Pancreas (tissue), 10 donors: Measurements from ENCODE around the gene PACSIN1. TPM values are rescaled to one million over a fixed set of nuclear protein-coding genes. Genes with fewer than 3 reads are reported as not detected.

Experiments used
- ATAC-seq, 4 donors: fragments of 200-7000 bp; cut with Tn5 transposase; one replicate each; pipeline versions ENCODE4 v1.8.0 to v1.9.1; 2020; ENCODE audit warnings: mild to moderate bottlenecking in 4 of 4, moderate library complexity in 4 of 4
- DNase-seq, 6 donors: peaks; one replicate each; pipeline ENCODE4 v3.0.0-alpha.2; 2020
- FAIRE-seq: peaks from 2 replicates; lab custom pipeline; 2012; peaks lifted over from hg19 to GRCh38; lab: Jason Lieb, UNC
- H3K27ac ChIP-seq, 4 donors: fragments of 200-600 bp; sonication (generic); 1 replicate in 3 of 4; 2 replicates in 1 of 4; pipeline versions ENCODE4 v1.5.0 to v1.8.0; 2020
- H3K27me3 ChIP-seq, 4 donors: fragments of 200-600 bp; one replicate each; pipeline ENCODE4 v1.8.0; 2021
- H3K36me3 ChIP-seq, 3 donors: fragments of 200-600 bp; sonication (generic) in 1 of 3; one replicate each; pipeline versions ENCODE4 v1.5.0 to v1.8.0; 2020 to 2021
- H3K4me1 ChIP-seq, 3 donors: fragments of 200-600 bp; one replicate each; pipeline ENCODE4 v1.8.0; 2021
- H3K4me3 ChIP-seq, 4 donors: fragments of 200-600 bp; sonication (generic) in 2 of 4; one replicate each; pipeline versions ENCODE4 v1.5.0 to v1.8.0; 2020 to 2021
- H3K9me3 ChIP-seq, 4 donors: fragments of 200-600 bp; one replicate each; pipeline ENCODE4 v1.8.0; 2021
- WGBS, 2 donors: extraction: QIAGEN DNeasy Blood & Tissue Kit; methylation state at CpG; one replicate each; pipeline ENCODE4 v1.1.7; 2013; 5-methylcytosine and 5-hydroxymethylcytosine counted together
- intact Hi-C, 3 donors: fragments of 100-400 bp; cut with DNase I; formaldehyde crosslinking; loops; one replicate each; pipeline versions ENCODE4 v1.11.1 to v1.14.2; 2022
- polyA plus RNA-seq, 2 donors: library from polyadenylated mRNA; stranded (reverse); fragments of 200-250 nt; gene quantifications; one replicate each; pipeline ENCODE4 v1.2.3, GENCODE V29; 2013
- total RNA-seq, 6 donors: library from RNA; stranded (reverse); fragmentation: NEBNext Ultra II Directional in 4 of 6; extraction: Animal tissue kit (Norgen Biotek cat#: 25700) in 4 of 6; gene quantifications; one replicate each; pipeline versions ENCODE4 v1.2.1 to v1.2.4, GENCODE V29; 2021 to 2023
- TF ChIP-seq, protein P1 (sequence below), 4 donors: fragments of 200-600 bp; sonication (generic) in 3 of 4; IDR thresholded peaks; one replicate each; pipeline versions ENCODE4 v1.5.0 to v1.8.0; 2021; ENCODE audit warnings: antibody characterized with exemption in 4 of 4
- donor health status: healthy with polysubstance abuse.
- donor health status: DM: no; HTN: no; CAD: no; lungs with moderate emphysema.
- donor health status: DM: no; HTN: no; CAD: no.
- donor health status: control.
- donor health status: control.
- donor health status: Bipolar disorder and iron deficiency.
- donor health status: DM: yes; HTN: yes; CAD: no.
- donor health status: DM: no; HTN: no; CAD: no.
- donor health status: DM: no; HTN: no; CAD: no.
- donor health status: DM: yes; HTN: yes; CAD: no.

Gene PACSIN1
- total and polyA plus RNA-seq, 8 donors: 0.25 to 2.0 (median 0.71) TPM

DNA sequence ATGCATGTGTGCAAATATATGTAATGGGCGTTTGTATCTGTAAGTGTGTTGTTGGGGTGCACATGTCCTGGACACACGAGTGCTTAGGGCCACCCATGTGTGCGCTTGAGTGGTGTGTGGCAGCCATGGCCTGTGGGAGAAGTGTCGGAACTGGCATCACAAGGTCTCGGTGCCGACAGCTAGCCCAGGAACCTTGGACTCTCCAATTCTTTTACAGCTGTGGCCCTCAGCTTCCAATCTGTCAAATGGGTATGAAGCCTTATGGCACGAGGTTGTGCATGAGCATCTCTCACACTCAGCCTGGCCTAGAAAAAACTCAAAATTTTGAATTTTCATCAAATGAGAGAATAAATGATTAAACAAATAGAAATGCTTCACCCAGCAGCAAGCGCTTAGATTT lies 48.2 kb downstream of the PACSIN1 start:
- DNase-seq (peak in 1 of 6 donors; percentile 22), FAIRE-seq (no peak), ATAC-seq (no peak)
- Histone ChIP-seq H3K27me3 (no peaks in the 10 kb centered on the region), H3K4me3 (no peak overlapping the region), H3K36me3 (no peaks in the 10 kb centered on the region), H3K27ac (no peak overlapping the region), H3K9me3 (no peaks in the 10 kb centered on the region), H3K4me1 (no peaks in the 10 kb centered on the region)
- intact Hi-C loops: no loop called here
- TF ChIP-seq, protein P1, sequence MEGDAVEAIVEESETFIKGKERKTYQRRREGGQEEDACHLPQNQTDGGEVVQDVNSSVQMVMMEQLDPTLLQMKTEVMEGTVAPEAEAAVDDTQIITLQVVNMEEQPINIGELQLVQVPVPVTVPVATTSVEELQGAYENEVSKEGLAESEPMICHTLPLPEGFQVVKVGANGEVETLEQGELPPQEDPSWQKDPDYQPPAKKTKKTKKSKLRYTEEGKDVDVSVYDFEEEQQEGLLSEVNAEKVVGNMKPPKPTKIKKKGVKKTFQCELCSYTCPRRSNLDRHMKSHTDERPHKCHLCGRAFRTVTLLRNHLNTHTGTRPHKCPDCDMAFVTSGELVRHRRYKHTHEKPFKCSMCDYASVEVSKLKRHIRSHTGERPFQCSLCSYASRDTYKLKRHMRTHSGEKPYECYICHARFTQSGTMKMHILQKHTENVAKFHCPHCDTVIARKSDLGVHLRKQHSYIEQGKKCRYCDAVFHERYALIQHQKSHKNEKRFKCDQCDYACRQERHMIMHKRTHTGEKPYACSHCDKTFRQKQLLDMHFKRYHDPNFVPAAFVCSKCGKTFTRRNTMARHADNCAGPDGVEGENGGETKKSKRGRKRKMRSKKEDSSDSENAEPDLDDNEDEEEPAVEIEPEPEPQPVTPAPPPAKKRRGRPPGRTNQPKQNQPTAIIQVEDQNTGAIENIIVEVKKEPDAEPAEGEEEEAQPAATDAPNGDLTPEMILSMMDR (IDR thresholded peaks at IDR 0.05): no peak
- WGBS, 2 donors: 86% methylated on average over 8 of the region's 8 CpGs

DNA sequence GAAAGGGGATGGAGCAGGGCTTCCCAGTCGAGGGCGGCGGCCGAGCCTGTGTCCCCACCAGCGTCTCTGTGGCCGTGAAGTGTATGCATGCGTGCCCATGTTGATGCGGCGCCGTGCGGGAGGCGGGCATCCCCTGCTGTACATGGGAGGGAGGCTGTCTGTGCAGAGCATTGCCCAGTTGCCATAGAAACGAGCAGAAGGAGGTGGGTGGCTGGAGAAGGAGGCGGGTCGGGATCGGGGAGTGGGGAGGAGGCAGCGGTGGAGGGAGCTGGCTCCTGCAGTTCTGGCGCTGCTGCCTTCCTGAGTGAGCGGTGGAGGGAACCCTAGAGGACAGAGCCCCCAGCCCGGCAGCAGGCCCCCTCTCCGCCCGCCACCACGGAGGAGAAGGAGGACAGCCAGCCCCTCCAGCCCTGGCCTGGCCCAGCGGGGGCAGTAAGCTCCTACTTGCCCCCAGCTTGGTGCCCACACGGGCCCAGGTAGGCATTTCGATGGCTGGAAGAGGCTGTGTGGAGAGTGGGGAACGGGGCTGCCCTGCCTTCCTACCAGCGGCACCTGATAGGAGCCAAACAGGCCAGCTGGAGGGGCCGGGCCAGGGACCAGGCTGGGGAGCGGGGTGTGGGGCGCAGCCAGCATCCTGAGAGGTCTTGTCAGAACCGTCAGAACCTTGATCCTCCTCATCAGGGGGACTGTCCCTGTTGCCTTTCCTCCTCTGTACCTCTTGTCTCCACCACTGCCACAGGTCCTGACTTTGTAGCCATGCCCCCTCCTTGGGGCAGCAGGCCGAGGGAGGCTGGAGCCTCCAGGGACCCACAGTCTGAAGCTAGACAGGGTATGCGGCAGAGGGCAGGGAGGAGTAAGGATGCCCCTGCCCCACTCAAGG lies 49.0 kb downstream of the PACSIN1 start:
- Histone ChIP-seq H3K36me3 (no peaks in the 10 kb centered on the region), H3K9me3 (no peaks in the 10 kb centered on the region), H3K27me3 (no peaks in the 10 kb centered on the region), H3K4me3 (no peak overlapping the region), H3K27ac (no peak overlapping the region), H3K4me1 (no peaks in the 10 kb centered on the region)
- DNase-seq: peak in 1 of 6 donors; percentile 60
- intact Hi-C loops: no loop called here
- FAIRE-seq: no peak
- TF ChIP-seq, protein P1 (IDR thresholded peaks at IDR 0.05): no peak
- peak in 3 of 4 donors; percentile 25 to 83 (median 69) for ATAC-seq
- 48 to 60% methylated on average over 26 to 34 of the region's 34 CpGs for WGBS, 2 donors

DNA sequence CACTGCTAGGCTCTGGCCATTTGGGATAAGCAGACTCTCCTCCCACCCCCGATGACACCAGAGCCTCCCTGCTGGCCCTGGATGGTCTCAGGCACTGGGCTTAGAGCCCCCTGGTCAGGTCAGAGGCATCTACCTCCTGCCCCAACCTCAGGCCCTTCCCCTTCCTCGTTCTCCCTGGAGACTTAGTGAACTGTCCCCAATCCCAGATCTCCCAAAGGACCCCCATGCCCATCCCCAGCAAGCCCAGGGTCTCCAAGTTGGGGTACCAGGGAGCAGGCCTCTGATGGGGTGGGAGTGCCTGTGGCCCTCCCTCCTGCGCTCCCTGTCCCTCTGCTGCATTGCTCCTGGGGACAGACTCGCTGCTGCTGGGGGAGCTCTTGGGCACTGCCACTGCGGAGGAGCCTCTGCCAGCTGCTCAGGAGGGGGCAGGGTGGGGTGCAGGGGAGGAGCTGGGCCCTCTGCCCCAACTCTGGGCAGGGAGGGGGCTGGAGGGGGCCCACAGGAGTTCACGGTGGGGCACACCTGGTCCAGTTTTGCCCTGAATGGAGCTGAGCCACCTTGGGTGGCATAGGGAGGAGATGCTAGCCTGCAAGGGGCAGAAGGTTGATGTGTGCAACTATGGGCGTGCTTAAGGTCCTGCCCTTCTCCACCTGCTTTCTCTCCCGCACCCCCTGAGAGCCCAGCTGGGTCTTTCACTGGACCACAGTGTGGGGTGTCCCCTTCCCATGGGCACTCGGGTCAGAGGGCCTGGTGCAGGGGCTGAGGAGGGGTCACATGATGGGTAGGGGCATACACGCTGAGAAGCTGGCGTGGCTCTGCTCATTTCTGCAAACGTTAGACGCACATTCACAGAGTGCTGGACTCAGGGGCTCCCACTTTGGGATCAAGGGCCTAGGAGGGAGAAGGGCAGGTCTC lies 49.9 kb downstream of the PACSIN1 start:
- FAIRE-seq (no peak), DNase-seq (peak in 1 of 6 donors; percentile 49), ATAC-seq (no peak)
- Histone ChIP-seq H3K4me3 (no peak overlapping the region), H3K9me3 (no peaks in the 10 kb centered on the region), H3K4me1 (no peaks in the 10 kb centered on the region), H3K27ac (no peak overlapping the region), H3K27me3 (no peaks in the 10 kb centered on the region), H3K36me3 (no peaks in the 10 kb centered on the region)
- WGBS, 2 donors: 78 to 83% methylated on average over 13 of the region's 13 CpGs
- TF ChIP-seq, protein P1 (IDR thresholded peaks at IDR 0.05): no peak
- intact Hi-C loops: no loop called here

DNA sequence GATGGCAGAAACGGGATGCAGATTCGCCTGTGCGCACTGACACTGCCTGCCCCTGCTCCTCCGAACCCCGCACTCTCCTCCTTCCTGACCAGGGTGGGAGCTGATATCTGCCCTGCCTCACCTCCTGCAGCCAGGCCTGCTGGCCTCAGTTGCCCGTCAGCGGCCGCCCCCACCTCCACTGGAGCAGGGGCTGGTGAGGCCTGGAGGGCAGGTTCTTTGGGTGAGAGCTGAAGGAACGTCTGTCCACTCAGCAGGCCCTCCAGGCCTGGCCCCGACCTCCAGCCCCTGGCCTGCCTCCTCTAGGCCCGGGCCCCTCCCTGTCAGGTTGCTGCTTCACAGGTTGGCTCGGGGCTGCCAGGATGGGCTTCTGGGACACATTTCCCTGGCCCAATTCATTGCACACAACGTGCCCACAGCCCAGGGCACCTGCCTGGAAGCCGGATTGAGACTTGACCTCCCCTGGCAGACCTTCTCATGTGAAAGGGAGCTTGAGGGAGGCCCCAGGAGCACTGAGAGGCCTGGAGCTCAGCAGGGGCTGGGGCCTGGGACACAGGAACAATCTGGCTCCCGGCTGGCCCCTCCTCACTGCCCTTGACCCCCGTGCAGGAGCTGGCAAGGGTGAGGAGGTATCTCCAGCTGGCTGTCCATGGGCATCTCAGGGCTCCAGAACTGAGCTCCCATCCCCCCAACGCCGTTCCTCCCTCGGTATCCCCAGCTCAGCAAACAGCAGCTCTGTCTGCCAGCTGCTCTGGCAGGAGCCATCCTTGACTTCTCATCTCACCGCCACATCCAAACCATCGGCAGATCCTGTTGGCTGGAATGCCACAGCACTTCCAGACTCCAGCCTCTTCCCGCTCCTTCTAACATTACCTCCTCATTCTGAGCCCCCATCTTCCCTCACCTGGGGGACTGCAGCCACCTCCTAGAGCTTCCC lies 50.8 kb downstream of the PACSIN1 start:
- Histone ChIP-seq H3K4me3 (no peak overlapping the region), H3K27ac (no peak overlapping the region), H3K4me1 (no peaks in the 10 kb centered on the region), H3K9me3 (no peaks in the 10 kb centered on the region), H3K36me3 (no peaks in the 10 kb centered on the region), H3K27me3 (no peaks in the 10 kb centered on the region)
- intact Hi-C loops: no loop called here
- TF ChIP-seq, protein P1 (IDR thresholded peaks at IDR 0.05): no peak
- ATAC-seq: no peak
- 86 to 88% methylated on average over 22 of the region's 22 CpGs for WGBS, 2 donors
- DNase-seq: peak in 1 of 6 donors; percentile 41
- no peak for FAIRE-seq
